Neural cell (in vitro differentiated cells): Measurements from ENCODE around the gene PRSS33. TPM values are rescaled to one million over a fixed set of nuclear protein-coding genes. Genes with fewer than 3 reads are reported as not detected.

ENCODE experiments used
- H2AFZ ChIP-seq: fragments of 200-600, 300-800 bp; sonication (generic), shearing (Covaris generic); 2 replicates; pipeline ENCODE4 v1.6.0; 2014; ENCODE audit warnings: low read depth, mild to moderate bottlenecking, antibody characterized with exemption, low read length, moderate library complexity
- H3F3A ChIP-seq: fragments of 200-600 bp; shearing (Covaris generic); 2 replicates; pipeline ENCODE4 v1.6.1; 2016; ENCODE audit warnings: mild to moderate bottlenecking, moderate library complexity, mixed read lengths, antibody characterized with exemption, low read length; ENCODE audit not compliant: insufficient read depth, poor library complexity, severe bottlenecking
- H3K27ac ChIP-seq: fragments of 200-600, 300-800 bp; sonication (generic), shearing (Covaris generic); 2 replicates; pipeline ENCODE4 v1.5.1; 2014; ENCODE audit warnings: mild to moderate bottlenecking, low read length, moderate library complexity
- H3K27me3 ChIP-seq: fragments of 300-800, 200-600 bp; sonication (generic), shearing (Covaris generic); 2 replicates; pipeline ENCODE4 v1.6.0; 2014; ENCODE audit warnings: mild to moderate bottlenecking, low read depth, low read length, moderate library complexity; ENCODE audit not compliant: insufficient read depth
- H3K36me3 ChIP-seq: fragments of 300-800, 200-600 bp; sonication (generic), shearing (Covaris generic); 2 replicates; pipeline ENCODE4 v1.5.1; 2014; ENCODE audit warnings: mild to moderate bottlenecking, antibody characterized with exemption, low read length, moderate library complexity; ENCODE audit not compliant: insufficient read depth
- H3K4me2 ChIP-seq: fragments of 300-800, 200-600 bp; sonication (generic), shearing (Covaris generic); 2 replicates; pipeline ENCODE4 v1.6.0; 2014; ENCODE audit warnings: mild to moderate bottlenecking, low read length
- H3K4me3 ChIP-seq: fragments of 300-800, 200-600 bp; sonication (generic), shearing (Covaris generic); 2 replicates; pipeline ENCODE4 v1.5.1; 2014; ENCODE audit warnings: mild to moderate bottlenecking, low read length, moderate library complexity
- H3K79me2 ChIP-seq: fragments of 200-600 bp; shearing (Covaris generic); replicated peaks from 2 replicates; pipeline ENCODE4 v1.6.0; 2014; ENCODE audit warnings: mild to moderate bottlenecking, low read length, moderate library complexity; ENCODE audit not compliant: insufficient read depth
- H3K9ac ChIP-seq: fragments of 300-800, 200-600 bp; sonication (generic), shearing (Covaris generic); 2 replicates; pipeline ENCODE4 v1.6.1; 2016; ENCODE audit warnings: mild to moderate bottlenecking, low read length, mixed read lengths
- H3K9me2 ChIP-seq: fragments of 200-600 bp; shearing (Covaris generic); 2 replicates; pipeline ENCODE4 v1.6.1; 2016; ENCODE audit warnings: mild to moderate bottlenecking, low read length, mixed read lengths; ENCODE audit not compliant: insufficient read depth
- H3K9me3 ChIP-seq: fragments of 200-600, 300-800 bp; sonication (generic), shearing (Covaris generic); 2 replicates; pipeline ENCODE4 v1.6.1; 2016; ENCODE audit warnings: mild to moderate bottlenecking, mixed run types, low read length, moderate library complexity, mixed read lengths
- H4K20me1 ChIP-seq: fragments of 200-600 bp; shearing (Covaris generic); 2 replicates; pipeline ENCODE4 v1.6.1; 2016; ENCODE audit warnings: mild to moderate bottlenecking, mixed run types; ENCODE audit not compliant: insufficient read depth
- CTCF ChIP-seq: fragments of 450-650 bp; IDR thresholded peaks from 2 replicates; pipeline ENCODE4 v1.5.1; 2014; ENCODE audit warnings: antibody characterized with exemption, mild to moderate bottlenecking, moderate library complexity; ENCODE audit not compliant: poor library complexity, severe bottlenecking
- EP300 ChIP-seq: fragments of 450-650 bp; conservative IDR thresholded peaks from 2 replicates; pipeline ENCODE4 v1.6.1; 2014; ENCODE audit warnings: antibody characterized with exemption, mild to moderate bottlenecking, moderate library complexity; ENCODE audit not compliant: poor library complexity, severe bottlenecking
- EZH2 ChIP-seq: fragments of 200-600, 300-800 bp; shearing (Covaris generic), sonication (generic); IDR thresholded peaks from 2 replicates; pipeline ENCODE4 v1.6.1; 2014; ENCODE audit warnings: antibody characterized with exemption, low read length, borderline replicate concordance, mild to moderate bottlenecking; ENCODE audit not compliant: insufficient read depth, poor library complexity, severe bottlenecking
- MXI1 ChIP-seq: fragments of 450-650 bp; conservative IDR thresholded peaks from 2 replicates; pipeline ENCODE4 v1.6.1; 2014; ENCODE audit warnings: antibody characterized with exemption, mild to moderate bottlenecking; ENCODE audit not compliant: poor library complexity, severe bottlenecking
- POLR2AphosphoS5 ChIP-seq: IDR thresholded peaks from 2 replicates; pipeline ENCODE4 v1.6.1; 2012
- RAD21 ChIP-seq: fragments of 450-650 bp; conservative IDR thresholded peaks from 2 replicates; pipeline ENCODE4 v1.6.1; 2014; ENCODE audit warnings: antibody characterized with exemption, mild to moderate bottlenecking, moderate library complexity
- REST ChIP-seq: IDR thresholded peaks from 2 replicates; pipeline ENCODE4 v1.6.1; 2012; ENCODE audit warnings: borderline replicate concordance
- SMC3 ChIP-seq: fragments of 450-650 bp; conservative IDR thresholded peaks from 2 replicates; pipeline ENCODE4 v1.6.1; 2014; ENCODE audit warnings: antibody characterized with exemption, mild to moderate bottlenecking, moderate library complexity; ENCODE audit not compliant: poor library complexity
- TAF1 ChIP-seq: IDR thresholded peaks from 2 replicates; pipeline ENCODE4 v1.6.1; 2012; ENCODE audit warnings: low read depth
- polyA plus RNA-seq: library from polyadenylated mRNA; depleted of rRNA; stranded (reverse); fragments of >200 nt; gene quantifications from 2 replicates; pipeline ENCODE4 v1.2.3, GENCODE V29; 2014

The PRSS33 gene
- polyA plus RNA-seq, 1 donor from 2014 or later: not detected

- no peak for TF ChIP-seq EP300
- no peak for TF ChIP-seq EZH2
- TF ChIP-seq POLR2AphosphoS5: no peak
- TF ChIP-seq RAD21: no peak
- no peak for TF ChIP-seq REST
- Histone ChIP-seq H4K20me1 (no peaks in the 10 kb centered on the region), H3K27ac (no peak overlapping the region), H3K36me3 (no peaks in the 10 kb centered on the region), H3K9me3 (no peaks in the 10 kb centered on the region), H3K9ac (no peak overlapping the region), H3K4me2 (no peak overlapping the region), H3K4me3 (no peak overlapping the region), H2AFZ (no peak overlapping the region), H3K9me2 (no peaks in the 10 kb centered on the region), H3K79me2 (no peaks in the 10 kb centered on the region), H3K27me3 (no peaks in the 10 kb centered on the region), H3F3A (no peaks in the 10 kb centered on the region)
Observed at GRCh38 chr16:2826591-2827373, 39.4 kb upstream of the PRSS33 start.

- no peaks in the 10 kb centered on the region for H3K9me2 ChIP-seq
- H3F3A ChIP-seq: no peaks in the 10 kb centered on the region
Observed at GRCh38 chr16:2825906-2826305, 38.5 kb upstream of the PRSS33 start.

More at GRCh38 chr16:2825906-2826305, 38.5 kb upstream of the PRSS33 start:
- no peak overlapping the region for H3K27ac ChIP-seq
- no peak overlapping the region for H2AFZ ChIP-seq
- no peaks in the 10 kb centered on the region for H3K9me3 ChIP-seq
- H3K9ac ChIP-seq: no peak overlapping the region
- H3K4me2 ChIP-seq: no peak overlapping the region
- H3K4me3 ChIP-seq: no peak overlapping the region
- no peaks in the 10 kb centered on the region for H3K36me3 ChIP-seq
- TF ChIP-seq CTCF (no peak), SMC3 (no peak), POLR2AphosphoS5 (no peak), MXI1 (no peak), EZH2 (no peak), REST (no peak), TAF1 (no peak), RAD21 (no peak), EP300 (no peak)
- no peaks in the 10 kb centered on the region for H3K79me2 ChIP-seq
- H4K20me1 ChIP-seq: no peaks in the 10 kb centered on the region
- no peaks in the 10 kb centered on the region for H3K27me3 ChIP-seq
